Ishikawa (cell line): ENCODE data around the gene OTUD5.

ENCODE experiments used
- CEBPB ChIP-seq: IDR thresholded peaks from 2 replicates; pipeline ENCODE4 v1.6.1; 2012
- CREB1 ChIP-seq: IDR thresholded peaks from 2 replicates; pipeline ENCODE4 v1.6.1; 2012; ENCODE audit warnings: low read depth
- EGR1 ChIP-seq: IDR thresholded peaks from 2 replicates; pipeline ENCODE4 v1.6.1; 2012
- EP300 ChIP-seq: IDR thresholded peaks from 2 replicates; pipeline ENCODE4 v1.6.1; 2012; ENCODE audit warnings: borderline replicate concordance
- FOXM1 ChIP-seq: IDR thresholded peaks from 2 replicates; pipeline ENCODE4 v1.6.1; 2012; ENCODE audit warnings: low read depth, borderline replicate concordance
- MAX ChIP-seq: IDR thresholded peaks from 2 replicates; pipeline ENCODE4 v1.6.1; 2012
- NFIC ChIP-seq: IDR thresholded peaks from 2 replicates; pipeline ENCODE4 v1.6.1; 2012
- RAD21 ChIP-seq: IDR thresholded peaks from 2 replicates; pipeline ENCODE4 v1.6.1; 2012; ENCODE audit warnings: low read depth
- REST ChIP-seq: IDR thresholded peaks from 2 replicates; pipeline ENCODE4 v1.6.1; 2012; ENCODE audit warnings: low read depth, mild to moderate bottlenecking
- TAF1 ChIP-seq: IDR thresholded peaks from 2 replicates; pipeline ENCODE4 v1.6.1; 2012; ENCODE audit warnings: low read depth, mild to moderate bottlenecking
- TCF12 ChIP-seq: IDR thresholded peaks from 2 replicates; pipeline ENCODE4 v1.6.1; 2012; ENCODE audit warnings: low read depth
- TEAD4 ChIP-seq: IDR thresholded peaks from 2 replicates; pipeline ENCODE4 v1.6.1; 2012
- USF1 ChIP-seq: IDR thresholded peaks from 2 replicates; pipeline ENCODE4 v1.6.1; 2012
- YY1 ChIP-seq: IDR thresholded peaks from 2 replicates; pipeline ENCODE4 v1.6.1; 2012; ENCODE audit warnings: low read depth
- ZBTB7A ChIP-seq: IDR thresholded peaks from 2 replicates; pipeline ENCODE4 v1.6.1; 2012; ENCODE audit warnings: low read depth

OTUD5 gene

GRCh38 chrX:48981178-48981577 is 23.8 kb upstream of the OTUD5 start:
- no peak for TF ChIP-seq TCF12
- TF ChIP-seq NFIC: no peak
- no peak for TF ChIP-seq TAF1
- TF ChIP-seq FOXM1: no peak
- no peak for TF ChIP-seq EGR1
- no peak for TF ChIP-seq RAD21
- TF ChIP-seq REST: no peak
- TF ChIP-seq CEBPB: no peak
- TF ChIP-seq YY1: no peak
- no peak for TF ChIP-seq TEAD4
- no peak for TF ChIP-seq USF1

- TF ChIP-seq CEBPB (no peak), REST (no peak), TCF12 (no peak), FOXM1 (no peak), ZBTB7A (no peak), TEAD4 (no peak), EGR1 (no peak), EP300 (no peak), NFIC (no peak), CREB1 (no peak), YY1 (no peak), TAF1 (no peak), USF1 (no peak), MAX (no peak)
Measured at GRCh38 chrX:48978226-48978625, 20.8 kb upstream of the OTUD5 start.

GRCh38 chrX:48976086-48976485 is 18.7 kb upstream of the OTUD5 start:
- TF ChIP-seq REST (no peak), NFIC (no peak), CREB1 (no peak), MAX (no peak), FOXM1 (no peak), TAF1 (no peak), USF1 (no peak), EP300 (no peak), CEBPB (no peak), RAD21 (no peak), TEAD4 (no peak), YY1 (no peak), TCF12 (no peak)

- TF ChIP-seq NFIC: no peak
- TF ChIP-seq YY1: no peak
- TF ChIP-seq TCF12: no peak
- no peak for TF ChIP-seq REST
- TF ChIP-seq TAF1: no peak
- TF ChIP-seq CREB1: no peak
- no peak for TF ChIP-seq FOXM1
- TF ChIP-seq TEAD4: no peak
Measured at GRCh38 chrX:48975541-48975940, 18.1 kb upstream of the OTUD5 start.
